Ecto neural progenitor cell (in vitro differentiated cells): ENCODE data around the gene PITPNC1.
"Not testable (repeated sequence)": the region's sequence is repeated elsewhere in the genome, so short reads cannot be mapped to it uniquely, and the experiment has no call there.

Experiments
- DNase-seq: peaks from one replicate; pipeline ENCODE4 v3.0.0-alpha.2; 2018; ENCODE audit warnings: low spot score

Gene PITPNC1

DNA sequence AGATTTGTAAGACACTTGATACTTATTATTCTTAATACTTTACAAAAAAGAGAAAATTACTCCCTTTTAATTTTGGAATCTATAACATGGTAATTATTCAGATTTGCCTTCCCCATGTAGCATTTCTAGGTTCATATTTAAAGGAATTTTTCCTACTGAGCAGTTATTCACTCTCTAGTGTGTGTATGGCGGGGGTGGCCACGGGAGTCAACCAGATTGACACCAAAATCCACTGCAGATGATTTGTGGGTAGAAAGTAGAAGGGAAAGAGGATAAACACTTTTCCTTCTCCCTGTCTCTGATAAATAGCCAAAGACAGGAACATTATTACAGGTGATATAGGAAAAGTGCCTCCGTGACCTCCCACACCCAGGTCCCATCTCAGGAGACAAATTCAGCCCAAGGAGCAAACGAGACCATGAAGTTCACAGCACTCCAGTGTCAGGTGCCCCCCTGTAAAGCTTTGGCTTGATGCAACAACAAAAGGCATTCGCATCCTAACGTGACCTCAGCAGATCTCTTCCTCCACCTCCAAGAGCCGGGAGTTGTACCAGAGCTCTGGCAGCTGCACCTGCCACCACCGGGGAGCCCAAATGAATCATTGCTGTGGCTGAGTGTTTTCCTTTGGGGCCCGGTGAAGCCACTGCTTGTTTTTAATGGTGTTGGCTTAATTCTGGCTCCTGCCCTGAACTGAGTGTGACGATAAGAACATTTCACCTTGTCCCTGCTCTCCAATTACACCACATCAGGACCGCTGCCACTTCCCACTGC, 248.0 kb downstream of the PITPNC1 start:
- no peak for DNase-seq

DNA sequence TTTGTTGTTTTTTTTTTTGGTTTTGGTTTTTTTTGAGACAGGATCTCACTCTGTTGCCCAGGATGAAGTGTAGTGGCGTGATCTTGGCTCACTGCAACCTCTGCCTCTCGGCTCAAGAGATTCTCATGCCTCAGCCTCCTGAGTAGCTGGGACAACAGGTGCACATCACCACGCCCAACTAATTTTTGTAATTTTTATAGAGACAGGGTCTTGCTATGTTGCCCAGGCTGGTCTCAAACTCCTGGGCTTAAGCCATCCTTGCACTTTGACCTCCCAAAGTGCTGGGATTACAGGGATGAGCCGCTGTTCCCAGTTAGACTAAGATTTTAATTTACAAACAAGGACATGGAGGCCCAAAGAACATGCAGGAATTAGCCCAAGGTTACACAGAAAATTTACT, 248.9 kb downstream of the PITPNC1 start:
- DNase-seq = no peak

DNA sequence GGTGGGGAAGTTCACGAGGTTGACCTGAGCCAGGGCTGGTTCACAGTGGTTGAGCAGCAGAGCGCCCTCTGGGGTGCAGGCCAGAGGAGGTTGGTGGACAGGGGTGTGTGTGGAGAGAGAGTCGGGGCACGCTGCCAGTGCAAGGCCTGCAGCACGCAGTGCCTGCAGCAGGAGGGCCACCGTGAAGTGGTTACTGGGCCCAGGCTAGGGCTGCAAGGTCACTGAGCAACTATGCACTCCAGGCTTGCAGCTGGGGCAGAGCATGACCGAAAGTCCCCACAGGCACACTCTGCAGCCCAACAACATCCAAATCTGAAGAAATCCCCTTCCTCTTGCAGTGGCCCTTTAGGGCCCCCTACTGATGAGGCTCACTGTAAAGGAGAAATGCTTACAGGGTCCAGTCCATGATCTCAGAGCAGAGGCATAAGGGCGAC, 251.5 kb downstream of the PITPNC1 start:
- DNase-seq = no peak

DNA sequence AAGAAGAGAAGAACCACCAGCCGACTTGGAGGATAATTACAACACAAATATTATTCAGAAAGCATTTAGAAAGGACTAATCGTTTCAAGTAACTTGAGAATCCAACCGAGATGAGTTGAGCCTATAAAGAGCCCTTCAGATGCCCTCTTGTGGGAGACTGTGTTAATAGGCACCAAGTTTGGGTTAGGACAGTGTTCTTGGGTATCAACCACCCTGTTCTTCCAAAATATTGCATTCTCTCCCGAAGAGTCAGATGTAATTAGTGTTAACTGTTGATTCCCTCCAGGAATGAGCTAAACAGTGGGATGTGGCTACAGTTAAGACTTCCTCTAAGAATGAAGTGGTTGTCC, 252.9 kb downstream of the PITPNC1 start:
- DNase-seq = no peak

DNA sequence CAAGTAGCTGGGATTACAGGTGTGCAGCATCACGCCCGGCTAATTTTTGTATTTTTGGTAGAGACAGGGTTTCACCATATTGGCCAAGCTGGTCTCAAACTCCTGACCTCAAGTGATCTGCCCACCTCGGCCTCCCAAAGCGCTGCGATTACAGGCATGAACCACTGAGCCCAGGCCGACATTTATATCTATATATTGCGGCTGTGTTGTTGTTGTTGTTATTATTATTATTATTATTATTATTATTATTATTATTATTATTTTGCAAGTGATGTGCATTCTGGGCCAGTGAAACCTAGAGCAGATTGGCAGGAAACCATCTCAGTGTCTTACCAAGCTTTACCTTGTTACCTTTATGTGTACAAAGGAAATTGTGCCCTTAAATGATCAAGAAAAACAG, 253.8 kb downstream of the PITPNC1 start:
- not testable (repeated sequence) for DNase-seq

DNA sequence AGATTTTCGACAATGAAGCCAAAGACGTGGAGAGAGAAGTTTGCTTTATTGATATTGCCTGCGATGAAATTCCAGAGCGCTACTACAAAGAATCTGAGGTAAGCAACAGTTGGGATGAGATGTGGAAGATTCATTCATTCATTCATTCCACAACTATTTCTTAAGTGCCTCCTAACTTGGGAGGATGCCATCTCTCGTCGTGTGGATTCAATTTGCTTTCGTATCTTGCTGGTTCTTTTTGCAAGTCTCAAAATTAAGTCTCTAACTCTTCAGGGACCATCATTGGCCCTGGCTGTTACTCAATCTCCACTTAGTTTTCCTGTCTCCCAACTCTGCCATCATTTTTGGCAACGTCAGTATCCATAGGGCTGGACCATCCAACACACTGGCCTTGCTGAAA, 255.1 kb downstream of the PITPNC1 start:
- DNase-seq = no peak

DNA sequence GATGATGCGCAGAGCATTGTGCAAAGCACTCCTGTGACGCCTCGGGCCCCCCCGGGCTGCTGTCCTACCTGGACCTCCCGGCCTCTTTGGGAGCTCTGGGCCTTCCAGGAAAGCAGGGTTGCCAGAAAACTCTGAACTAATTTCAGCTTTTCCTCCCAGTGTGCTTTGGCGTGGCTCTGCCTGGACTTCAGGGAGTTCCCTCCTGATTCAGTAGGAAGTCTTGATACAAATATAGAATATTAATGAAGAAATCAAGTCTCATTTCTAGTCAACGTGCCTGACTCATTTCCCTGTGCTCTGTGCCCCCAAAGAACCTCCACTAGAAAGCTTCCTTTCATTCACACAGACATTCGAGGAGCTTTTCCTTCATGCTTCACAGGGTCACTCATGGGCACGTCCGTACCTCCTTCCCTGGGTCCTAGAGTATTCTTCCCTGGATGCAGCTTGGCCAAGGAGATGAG, 256.7 kb downstream of the PITPNC1 start:
- no peak for DNase-seq

DNA sequence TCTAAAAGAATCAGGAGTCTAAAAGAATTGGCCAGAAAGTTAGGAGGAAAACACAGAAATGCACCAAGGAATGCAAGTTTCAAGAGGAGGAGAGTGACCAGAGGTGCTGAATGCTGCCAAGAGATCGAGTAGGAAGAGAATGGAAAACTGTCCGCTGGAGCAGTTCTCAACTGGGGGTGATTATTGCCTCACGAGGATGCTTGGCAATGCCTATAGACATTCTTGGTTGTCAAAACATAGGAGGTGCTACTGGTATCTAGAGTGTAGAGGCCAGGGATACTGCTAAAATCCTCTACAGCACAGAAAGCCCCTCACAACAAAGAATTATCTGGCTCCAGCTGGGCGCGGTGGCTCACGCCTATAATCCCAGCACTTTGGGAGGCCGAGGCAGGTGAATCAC, 258.6 kb downstream of the PITPNC1 start:
- DNase-seq = no peak

DNA sequence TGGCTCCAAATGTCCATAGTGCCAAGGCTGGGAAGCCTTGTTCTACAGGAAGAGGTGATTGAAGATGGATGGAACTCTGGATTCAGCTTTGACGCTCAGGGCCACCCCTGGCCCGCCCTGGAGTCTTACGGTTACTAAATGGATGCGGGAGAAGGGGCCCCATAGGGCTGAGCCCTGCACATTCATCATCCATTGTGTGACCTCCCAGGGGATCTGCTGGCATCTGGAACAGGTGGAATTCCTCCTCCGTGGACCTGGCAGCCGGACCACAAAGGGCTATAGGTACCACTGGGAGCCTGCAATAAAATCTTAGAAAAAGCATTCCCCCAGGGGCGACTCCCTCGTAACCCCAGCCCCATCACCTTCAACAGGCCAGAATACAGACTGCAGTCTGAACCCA, 259.2 kb downstream of the PITPNC1 start:
- no peak for DNase-seq

DNA sequence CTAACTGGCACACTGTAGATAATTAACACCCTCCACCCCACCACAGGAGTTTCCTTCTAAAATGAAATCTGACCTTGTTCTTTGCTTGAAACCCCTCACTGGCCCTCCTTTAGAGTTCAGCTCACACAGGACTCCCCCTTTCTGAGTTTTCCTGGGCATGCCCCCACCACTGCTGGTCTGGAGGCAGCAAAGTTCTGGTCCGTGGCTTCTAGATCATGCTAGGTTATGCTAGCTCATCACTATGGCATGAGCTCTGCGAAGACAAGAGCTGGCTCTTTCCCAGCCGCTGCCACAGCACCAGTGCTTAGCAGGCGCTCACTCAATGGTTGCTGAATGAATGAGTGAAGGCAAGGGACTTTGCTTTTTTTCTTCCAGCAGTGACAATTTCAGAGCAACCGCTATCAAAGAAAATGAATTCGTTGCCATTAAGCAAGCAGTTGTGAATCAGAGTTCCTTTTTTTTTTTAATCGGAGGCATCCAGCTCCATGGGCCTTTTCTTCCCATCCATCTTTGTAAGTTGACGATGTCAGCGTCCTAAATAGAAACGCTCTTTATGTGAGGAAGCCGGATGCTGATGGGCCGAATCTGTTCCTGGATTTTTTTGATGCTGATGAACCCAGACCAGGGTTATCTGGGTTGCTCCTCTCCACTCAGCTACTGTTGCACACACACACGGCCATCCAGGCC, 259.9 kb downstream of the PITPNC1 start:
- no peak for DNase-seq

DNA sequence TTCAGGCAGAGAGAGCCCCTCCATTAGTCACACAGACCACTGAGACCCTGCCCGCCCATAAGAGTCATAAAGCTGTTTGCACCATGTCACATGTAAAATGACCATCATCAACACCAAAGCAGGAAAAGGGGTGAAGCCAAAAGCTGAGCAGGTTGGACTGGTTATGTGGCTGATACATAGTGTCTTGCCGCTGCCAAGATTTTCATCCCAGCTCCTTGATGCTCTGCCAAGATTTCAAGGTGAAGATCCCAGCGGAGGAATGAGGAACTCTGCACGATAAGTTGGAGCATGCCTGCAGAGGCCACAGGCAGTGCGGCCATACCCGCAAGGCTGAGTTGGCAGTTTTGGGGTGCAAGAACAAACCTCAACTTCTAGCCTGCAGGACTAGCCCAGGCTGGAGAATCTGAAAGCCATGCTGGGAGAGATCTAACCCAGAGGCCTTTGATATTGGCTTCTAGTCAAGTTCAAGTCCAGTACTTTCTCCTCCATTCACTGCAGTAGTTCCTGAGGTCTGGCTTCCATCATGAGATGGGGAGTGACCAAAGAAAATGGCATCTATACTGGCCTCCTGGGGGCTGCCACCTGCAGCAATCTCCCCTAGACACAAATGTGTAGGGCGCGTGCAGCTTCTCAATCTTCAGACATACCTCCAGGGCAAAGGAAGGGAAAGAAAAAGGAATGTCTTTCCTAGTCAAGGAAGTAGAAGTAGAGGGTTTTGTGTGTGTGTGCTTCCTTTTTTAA, 261.0 kb downstream of the PITPNC1 start:
- DNase-seq = no peak

DNA sequence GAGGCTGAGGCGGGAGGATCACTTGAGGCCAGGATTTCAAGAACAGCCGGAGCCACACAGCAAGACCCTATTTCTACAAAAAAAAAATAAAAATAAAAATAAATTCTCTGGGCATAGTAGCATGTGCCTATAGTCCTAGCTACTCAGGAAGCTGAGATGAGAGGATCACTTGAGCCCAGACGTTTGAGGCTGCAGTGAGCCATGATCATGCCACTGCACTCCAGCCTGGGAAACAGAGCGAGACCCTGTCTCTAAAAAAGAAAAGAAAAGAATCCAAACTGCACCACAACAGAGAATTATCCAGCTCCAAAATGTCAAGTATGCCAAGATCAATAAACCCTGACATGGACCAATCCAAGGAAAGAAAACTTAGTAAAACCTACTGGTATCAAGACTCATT, 261.8 kb downstream of the PITPNC1 start:
- DNase-seq = no peak

DNA sequence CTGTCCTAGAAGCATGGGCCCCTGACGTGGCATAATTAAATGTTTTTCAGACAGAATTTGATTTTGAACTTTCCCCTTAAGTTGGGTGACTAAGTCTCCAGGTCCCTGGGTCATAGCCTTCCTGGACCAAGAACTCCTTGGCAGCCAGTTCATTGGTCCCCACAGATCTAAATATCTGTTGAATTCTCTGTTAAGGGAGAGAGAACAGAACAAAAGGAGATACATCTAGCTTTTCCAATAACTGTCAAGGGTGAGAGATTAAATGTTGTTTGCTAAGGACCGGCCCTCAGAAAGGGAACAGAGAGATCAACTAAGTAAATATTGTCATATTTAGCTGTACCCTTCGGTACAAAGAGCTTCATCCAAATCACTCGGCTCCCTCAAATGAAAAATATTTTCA, 262.5 kb downstream of the PITPNC1 start:
- no peak for DNase-seq

DNA sequence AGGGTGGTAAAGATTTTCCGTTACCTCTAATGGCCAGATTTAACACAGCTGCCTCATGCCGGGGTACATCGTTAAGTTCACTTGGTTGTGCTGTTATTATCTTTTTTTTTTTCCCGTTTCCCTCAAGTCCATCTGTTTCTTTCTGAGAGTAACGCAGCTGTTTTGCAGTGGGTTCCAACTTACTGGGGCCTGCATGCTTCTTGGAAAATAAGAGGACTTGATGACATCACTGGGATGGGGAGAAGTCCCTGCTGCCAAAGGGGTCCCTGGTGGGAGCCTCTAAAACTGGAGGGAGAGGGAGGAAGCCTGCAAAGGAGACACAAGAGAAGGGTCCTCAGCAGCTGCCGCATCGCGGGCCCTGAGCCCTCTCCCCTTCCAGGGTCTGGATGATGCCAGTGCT, 262.9 kb downstream of the PITPNC1 start:
- no peak for DNase-seq

DNA sequence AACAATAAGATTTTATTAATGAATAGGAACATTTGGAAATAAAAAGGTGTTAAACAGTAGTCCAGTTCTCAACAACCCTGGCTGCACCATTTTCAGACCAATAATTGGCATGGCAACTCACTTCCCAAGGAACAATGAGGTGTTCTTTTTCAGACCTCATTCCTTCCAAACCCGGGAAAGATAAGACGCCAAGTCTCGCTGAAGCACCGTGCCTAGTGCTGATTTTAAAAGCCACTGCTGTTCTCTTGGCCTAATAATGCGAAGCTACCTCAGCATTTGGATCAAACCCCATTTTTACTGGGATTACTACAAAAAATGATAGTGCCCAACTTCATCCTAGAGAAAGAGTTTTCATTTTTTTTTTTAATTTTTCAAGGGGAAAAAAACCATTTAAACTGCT, 265.4 kb downstream of the PITPNC1 start:
- no peak for DNase-seq

DNA sequence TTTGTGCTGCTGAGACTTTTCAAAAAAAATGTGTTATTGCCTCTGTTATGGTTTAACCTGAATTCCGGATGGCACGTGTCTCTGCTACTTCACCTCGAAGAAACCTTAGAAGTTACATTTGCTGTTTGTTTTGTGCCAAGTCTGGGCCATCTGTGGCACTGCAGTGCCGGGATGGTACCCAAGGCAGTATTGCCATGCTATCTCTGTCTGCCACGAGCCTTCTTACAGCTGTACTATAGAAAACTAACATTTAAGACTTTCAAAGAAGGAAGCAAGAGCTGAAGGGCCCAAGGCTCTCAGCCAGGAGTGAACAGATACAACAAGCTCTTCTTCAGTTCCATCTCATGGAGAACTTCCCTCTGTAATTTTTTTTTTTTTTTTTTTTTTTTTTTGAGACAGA, 267.0 kb downstream of the PITPNC1 start:
- DNase-seq = no peak

DNA sequence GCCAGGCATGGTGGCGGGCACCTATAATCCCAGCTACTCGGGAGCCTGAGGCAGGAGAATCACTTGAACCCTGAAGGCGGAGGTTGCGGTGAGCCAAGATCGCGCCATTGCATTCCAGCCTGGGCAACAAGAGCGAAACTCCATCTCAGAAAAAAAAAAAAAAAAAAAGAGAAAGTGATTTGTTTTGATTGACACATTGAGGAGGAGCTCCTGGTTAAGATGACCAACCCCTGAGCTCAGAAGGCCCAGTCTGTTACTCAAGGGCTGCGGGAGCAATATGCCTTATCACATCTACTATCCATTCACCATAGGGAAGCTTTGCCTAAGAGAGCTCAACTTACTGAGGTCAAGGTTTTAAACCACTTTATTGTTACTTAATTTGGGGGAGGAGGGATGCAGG, 268.1 kb downstream of the PITPNC1 start:
- not testable (repeated sequence) for DNase-seq

DNA sequence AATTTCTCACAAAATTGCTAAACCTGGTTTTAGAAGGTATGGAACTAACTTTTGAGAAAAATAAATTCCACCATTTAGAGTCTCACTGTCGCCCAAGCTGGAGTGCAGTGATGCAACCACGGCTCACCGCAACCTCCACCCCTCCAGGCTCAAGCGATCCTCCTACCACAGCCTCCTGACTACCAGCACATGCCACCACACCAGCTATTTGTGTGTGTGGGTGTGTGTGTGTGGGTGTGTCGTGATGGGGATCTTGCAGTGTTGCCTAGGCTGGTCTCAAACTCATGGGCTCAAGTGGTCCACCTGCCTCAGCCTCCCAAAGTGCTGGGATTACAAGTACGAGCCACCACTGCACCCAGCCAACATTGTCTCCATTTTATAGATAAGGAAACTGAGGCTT, 269.4 kb downstream of the PITPNC1 start:
- no peak for DNase-seq

DNA sequence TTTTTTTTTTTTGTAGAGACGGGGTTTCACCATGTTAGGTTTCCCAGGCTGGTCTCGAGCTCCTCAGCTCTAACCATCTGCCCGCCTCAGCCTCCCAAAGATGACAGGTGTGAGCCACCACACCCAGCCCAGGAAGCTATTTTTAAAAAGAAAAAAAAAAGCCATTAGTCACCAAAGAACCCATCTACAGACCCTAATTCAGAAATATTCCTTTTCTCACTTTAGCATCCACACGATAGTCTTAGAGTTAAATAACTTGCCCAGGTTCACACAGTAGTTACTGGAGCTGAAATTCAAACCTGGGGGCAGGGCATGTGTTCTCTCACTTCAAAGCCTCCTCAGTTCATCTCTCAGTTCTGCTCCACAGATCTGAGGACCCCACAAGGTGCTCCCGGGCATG, 270.4 kb downstream of the PITPNC1 start:
- no peak for DNase-seq

DNA sequence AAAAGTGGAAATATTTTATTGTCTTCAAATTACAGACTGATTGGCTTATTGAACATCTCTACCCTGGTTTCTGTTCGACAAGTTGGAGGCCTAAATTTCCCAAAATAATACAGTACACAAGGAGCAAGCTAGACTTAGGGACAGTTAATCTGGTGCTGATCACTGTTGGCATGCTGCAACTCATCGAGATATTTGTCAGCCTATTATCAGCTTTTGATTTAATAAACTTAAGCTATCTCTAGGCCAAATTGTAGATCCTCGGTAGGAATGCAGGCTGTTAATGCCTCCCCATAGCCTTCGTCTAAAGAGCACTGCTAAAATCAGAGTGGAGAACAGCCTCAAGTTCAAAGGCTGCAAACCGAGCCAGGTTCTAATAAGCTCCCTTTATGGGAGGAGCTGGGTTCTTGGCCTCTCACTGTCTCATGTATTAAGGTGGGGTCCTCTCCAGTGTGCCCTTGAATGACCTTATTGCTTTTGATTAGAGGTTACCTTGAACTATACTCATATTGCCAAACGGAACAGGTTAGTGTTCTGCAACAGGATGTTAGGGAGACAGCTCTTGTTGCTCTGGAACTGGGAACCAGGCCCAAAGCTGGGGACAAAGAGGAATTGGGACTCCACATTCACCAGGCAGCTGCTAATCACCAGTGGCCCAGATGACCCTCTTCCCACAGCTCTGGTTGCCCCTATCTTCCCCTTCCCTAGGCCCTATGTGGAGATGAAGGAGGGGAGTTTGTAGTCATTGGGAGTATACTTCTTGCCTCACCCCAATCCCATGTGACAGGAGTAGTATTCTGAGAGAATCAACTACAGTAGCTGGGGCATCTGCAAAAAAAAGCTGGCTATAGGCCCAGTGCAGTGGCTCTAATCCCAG, 271.2 kb downstream of the PITPNC1 start:
- DNase-seq = no peak

DNA sequence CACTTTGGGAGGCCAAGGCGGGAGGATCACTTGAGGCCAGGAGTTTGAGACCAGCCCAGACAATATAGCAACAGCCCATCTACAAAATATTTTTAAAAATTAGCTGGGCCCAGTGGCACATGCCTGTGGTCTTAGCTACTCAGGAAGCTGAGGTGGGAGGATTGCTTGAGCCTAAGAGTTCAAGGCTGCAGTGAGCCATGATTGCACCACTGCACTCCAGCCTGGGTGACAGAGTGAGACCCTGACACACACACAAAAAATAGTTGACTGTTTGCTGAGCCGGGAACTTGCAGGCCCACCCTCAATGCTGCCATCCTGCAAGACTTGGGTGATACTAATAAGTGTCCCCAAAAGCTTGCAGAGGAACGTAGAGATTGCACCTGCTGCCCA, 271.8 kb downstream of the PITPNC1 start:
- DNase-seq = not testable (repeated sequence)

DNA sequence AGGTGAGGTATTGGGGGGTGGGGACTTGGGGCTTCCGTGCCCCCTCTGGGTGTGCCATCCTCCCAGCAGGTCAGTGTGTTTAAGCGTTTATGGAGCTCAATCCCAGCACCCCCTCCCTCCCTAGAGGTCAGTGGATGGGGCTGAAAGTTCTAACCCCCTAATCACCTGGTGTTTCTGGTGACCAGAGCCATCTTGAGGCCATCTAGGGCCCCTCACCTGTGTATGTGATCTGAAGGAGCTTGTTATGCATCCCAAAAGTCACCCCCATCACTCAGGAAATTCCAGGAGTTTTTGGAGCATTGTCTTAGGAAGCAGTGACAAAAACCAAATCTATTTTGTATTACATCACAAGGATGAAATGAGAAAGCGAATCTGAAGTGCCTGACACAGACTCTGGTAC, 272.8 kb downstream of the PITPNC1 start:
- DNase-seq = no peak
